HG02981 (cell line): Measurements from ENCODE around the gene ZCCHC24.
"Not testable (repeated sequence)": the region's sequence is repeated elsewhere in the genome, so short reads cannot be mapped to it uniquely, and the experiment has no call there.

ENCODE experiments used
- ATAC-seq: cut with Tn5 transposase; IDR thresholded peaks from one replicate; pipeline ENCODE4 v1.9.1; 2021; ENCODE audit warnings: mild to moderate bottlenecking, moderate library complexity; ENCODE audit not compliant: unreplicated experiment

Gene ZCCHC24

GRCh38 chr10:79447249-79447648 is 1.8 kb upstream of the ZCCHC24 start:
- ATAC-seq = not testable (repeated sequence)

- ATAC-seq = no peak
These were observed 1.3 kb upstream of the ZCCHC24 start for GRCh38 chr10:79446758-79447084.

GRCh38 chr10:79445977-79446757 is 743 bp upstream of the ZCCHC24 start:
- peak; percentile 4 for ATAC-seq

GRCh38 chr10:79444199-79445119 is 965 bp downstream of the ZCCHC24 start:
- peak; percentile 22 for ATAC-seq

GRCh38 chr10:79443338-79444198 is 1.9 kb downstream of the ZCCHC24 start:
- ATAC-seq = no peak

- no peak for ATAC-seq
These were observed 3.0 kb downstream of the ZCCHC24 start for GRCh38 chr10:79442171-79443040.

- ATAC-seq = no peak
These were observed 4.0 kb downstream of the ZCCHC24 start for GRCh38 chr10:79441433-79441832.

- no peak for ATAC-seq
These were observed 5.1 kb downstream of the ZCCHC24 start for GRCh38 chr10:79440281-79440680.

GRCh38 chr10:79438699-79439085 is 6.7 kb downstream of the ZCCHC24 start:
- ATAC-seq = no peak

GRCh38 chr10:79438021-79438698 is 7.3 kb downstream of the ZCCHC24 start:
- ATAC-seq = no peak

- ATAC-seq = no peak
These were observed 8.2 kb downstream of the ZCCHC24 start for GRCh38 chr10:79437111-79437814.

GRCh38 chr10:79436850-79437103 is 8.6 kb downstream of the ZCCHC24 start:
- ATAC-seq = no peak

GRCh38 chr10:79436066-79436849 is 9.2 kb downstream of the ZCCHC24 start:
- no peak for ATAC-seq

- no peak for ATAC-seq
These were observed 10.0 kb downstream of the ZCCHC24 start for GRCh38 chr10:79435271-79436065.

GRCh38 chr10:79434821-79435251 is 10.6 kb downstream of the ZCCHC24 start:
- ATAC-seq = no peak

- ATAC-seq = no peak
These were observed 11.2 kb downstream of the ZCCHC24 start for GRCh38 chr10:79434223-79434687.
